Endodermal cell (in vitro differentiated cells): ENCODE measurements around the gene MARK1. TPM values are rescaled to one million over a fixed set of nuclear protein-coding genes. Genes with fewer than 3 reads are reported as not detected.
A peak's percentile ranks its signal among the peaks of the same experiment; 100 is the strongest.

Source experiments
- DNase-seq: peaks from one replicate; pipeline ENCODE4 v3.0.0-alpha.2; 2017
- H3K27ac ChIP-seq: 2 replicates; pipeline ENCODE4 v1.5.1; 2013; ENCODE audit warnings: mild to moderate bottlenecking, low read depth, low read length, moderate library complexity
- H3K27me3 ChIP-seq: 2 replicates; pipeline ENCODE4 v1.6.1; 2013; ENCODE audit warnings: mild to moderate bottlenecking, low read length, moderate library complexity; ENCODE audit not compliant: insufficient read depth, control insufficient read depth, poor library complexity, severe bottlenecking
- H3K36me3 ChIP-seq: 2 replicates; pipeline ENCODE4 v1.7.0; 2013; ENCODE audit warnings: mild to moderate bottlenecking, low read length, moderate library complexity; ENCODE audit not compliant: control insufficient read depth, insufficient read depth
- H3K4me1 ChIP-seq: one replicate; pipeline ENCODE4 v1.7.0; 2013; ENCODE audit warnings: low read length; ENCODE audit not compliant: control insufficient read depth, insufficient read depth
- H3K4me3 ChIP-seq: 2 replicates; pipeline ENCODE4 v1.5.1; 2013; ENCODE audit warnings: mild to moderate bottlenecking, low read length, moderate library complexity
- H3K9ac ChIP-seq: 2 replicates; pipeline ENCODE4 v1.6.1; 2013; ENCODE audit warnings: mild to moderate bottlenecking, low read length, moderate library complexity; ENCODE audit not compliant: poor library complexity, severe bottlenecking; ENCODE audit errors: extremely low read depth
- H3K9me3 ChIP-seq: 2 replicates; pipeline ENCODE4 v1.6.1; 2013; ENCODE audit warnings: mild to moderate bottlenecking, low read length, moderate library complexity; ENCODE audit not compliant: control insufficient read depth
- H3K27ac Mint-ChIP-seq: 2 replicates; pipeline ENCODE4 v1.8.0; 2020; ENCODE audit warnings: mixed read lengths
- H3K27me3 Mint-ChIP-seq: 2 replicates; pipeline ENCODE4 v1.8.0; 2021; ENCODE audit warnings: mild to moderate bottlenecking, mixed read lengths; ENCODE audit not compliant: insufficient read depth
- H3K36me3 Mint-ChIP-seq: 2 replicates; pipeline ENCODE4 v1.8.0; 2020; ENCODE audit warnings: low read depth, mixed read lengths
- H3K4me1 Mint-ChIP-seq: 2 replicates; pipeline ENCODE4 v1.8.0; 2020; ENCODE audit warnings: mixed read lengths
- H3K4me3 Mint-ChIP-seq: 2 replicates; pipeline ENCODE4 v1.8.0; 2020; ENCODE audit warnings: mild to moderate bottlenecking, moderate library complexity, mixed read lengths
- H3K9me3 Mint-ChIP-seq: 2 replicates; pipeline ENCODE4 v1.8.0; 2020; ENCODE audit warnings: mild to moderate bottlenecking, mixed read lengths
- WGBS, 2 experiments: methylation state at CpG; one replicate each; pipeline versions ENCODE4 v1.1.5 to v1.1.7; 2013; ENCODE audit warnings: missing lambda C conversion rate in 2 of 2, mixed read lengths in 1 of 2; ENCODE audit not compliant: insufficient coverage in 1 of 2, insufficient read length in 1 of 2; 5-methylcytosine and 5-hydroxymethylcytosine counted together
- total RNA-seq, 2 donors: library from RNA; stranded (reverse); fragmentation: NEBNext Ultra II Directional in 1 of 2; extraction: Animal tissue kit (Norgen Biotek cat#: 25700) in 1 of 2; gene quantifications; 2 replicates in 1 of 2; 3 replicates in 1 of 2; pipeline ENCODE4 v1.2.1, GENCODE V29; 2021
- TF ChIP-seq, protein P1 (sequence below): fragments of 200-600 bp; sonication (generic); conservative IDR thresholded peaks from 2 replicates; pipeline ENCODE4 v1.5.0; 2021; ENCODE audit warnings: antibody characterized with exemption, mild to moderate bottlenecking

The MARK1 gene
- total RNA-seq, 2 donors from 2014 or later = 8.8 to 12.6 TPM

DNA sequence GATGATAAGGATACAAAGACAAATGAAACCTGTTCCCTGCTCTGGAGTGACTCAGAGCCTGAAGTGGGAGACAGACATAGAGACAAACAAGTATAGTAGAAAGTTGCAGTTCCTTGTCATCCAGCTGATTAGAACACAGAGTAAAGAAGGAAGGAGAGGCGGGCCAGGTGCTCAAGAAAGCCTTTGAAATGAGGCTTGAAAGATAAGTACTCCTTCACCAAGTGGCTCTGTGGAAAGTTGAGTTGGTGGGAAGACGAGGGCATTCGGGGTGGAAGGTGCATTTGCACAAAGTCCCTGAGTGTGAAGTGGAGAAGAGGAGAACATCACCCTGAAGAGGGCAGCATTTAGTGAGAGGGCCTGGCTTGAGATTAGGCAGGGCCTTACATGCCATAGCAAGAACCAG lies 17.0 kb downstream of the MARK1 start:
- Histone ChIP-seq H3K9me3 (no peaks in the 10 kb centered on the region), H3K9ac (no peak overlapping the region), H3K36me3 (no peaks in the 10 kb centered on the region), H3K27me3 (no peaks in the 10 kb centered on the region), H3K4me1 (no peaks in the 10 kb centered on the region), H3K27ac (no peak overlapping the region), H3K4me3 (no peak overlapping the region)
- 60 to 73% methylated on average over 1 to 3 of the region's 3 CpGs for WGBS, 2 experiments
- Mint-ChIP-seq H3K4me1 (peaks cover 13% of the 10 kb centered on the region), H3K27ac (peak overlapping the region; percentile 67), H3K9me3 (no peaks in the 10 kb centered on the region), H3K4me3 (no peak overlapping the region), H3K27me3 (no peaks in the 10 kb centered on the region), H3K36me3 (no peaks in the 10 kb centered on the region)
- TF ChIP-seq, protein P1, sequence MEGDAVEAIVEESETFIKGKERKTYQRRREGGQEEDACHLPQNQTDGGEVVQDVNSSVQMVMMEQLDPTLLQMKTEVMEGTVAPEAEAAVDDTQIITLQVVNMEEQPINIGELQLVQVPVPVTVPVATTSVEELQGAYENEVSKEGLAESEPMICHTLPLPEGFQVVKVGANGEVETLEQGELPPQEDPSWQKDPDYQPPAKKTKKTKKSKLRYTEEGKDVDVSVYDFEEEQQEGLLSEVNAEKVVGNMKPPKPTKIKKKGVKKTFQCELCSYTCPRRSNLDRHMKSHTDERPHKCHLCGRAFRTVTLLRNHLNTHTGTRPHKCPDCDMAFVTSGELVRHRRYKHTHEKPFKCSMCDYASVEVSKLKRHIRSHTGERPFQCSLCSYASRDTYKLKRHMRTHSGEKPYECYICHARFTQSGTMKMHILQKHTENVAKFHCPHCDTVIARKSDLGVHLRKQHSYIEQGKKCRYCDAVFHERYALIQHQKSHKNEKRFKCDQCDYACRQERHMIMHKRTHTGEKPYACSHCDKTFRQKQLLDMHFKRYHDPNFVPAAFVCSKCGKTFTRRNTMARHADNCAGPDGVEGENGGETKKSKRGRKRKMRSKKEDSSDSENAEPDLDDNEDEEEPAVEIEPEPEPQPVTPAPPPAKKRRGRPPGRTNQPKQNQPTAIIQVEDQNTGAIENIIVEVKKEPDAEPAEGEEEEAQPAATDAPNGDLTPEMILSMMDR = peak; percentile 72
- peak; percentile 80 for DNase-seq

DNA sequence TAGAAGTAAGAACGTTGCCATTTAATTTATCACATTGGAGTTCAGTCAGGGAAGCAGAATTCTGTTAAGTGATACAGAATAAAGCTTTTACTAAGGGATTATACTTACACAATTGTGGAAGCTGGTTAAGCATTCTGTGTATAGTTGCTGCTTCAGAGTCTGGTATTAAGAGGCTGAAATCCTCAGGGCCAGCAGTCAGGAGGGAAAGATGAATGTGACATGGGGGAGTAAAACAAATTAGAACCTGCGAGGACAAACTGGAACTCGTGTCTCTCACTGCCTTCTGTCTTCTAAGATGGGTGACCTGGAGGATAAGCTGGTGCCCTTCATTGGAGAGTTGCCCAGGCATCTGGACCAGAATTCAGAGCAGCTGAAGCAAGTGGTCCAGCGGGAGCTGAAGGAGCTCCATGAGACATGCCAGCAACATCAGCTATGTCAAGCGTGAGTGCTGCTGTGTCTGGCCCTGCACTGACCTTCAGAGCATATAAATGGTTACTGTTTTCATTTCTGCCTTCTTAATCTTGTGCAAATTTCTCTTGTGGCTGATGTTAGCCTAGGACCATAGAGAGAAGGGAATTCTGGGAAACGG lies 23.0 kb downstream of the MARK1 start:
- no peaks in the 10 kb centered on the region for H3K27me3 Mint-ChIP-seq
- 88 to 92% methylated on average over 6 of the region's 6 CpGs for WGBS, 2 experiments
- no peaks in the 10 kb centered on the region for H3K27me3 ChIP-seq
- TF ChIP-seq, protein P1 = no peak
- no peaks in the 10 kb centered on the region for H3K4me1 ChIP-seq
- no peaks in the 10 kb centered on the region for H3K36me3 ChIP-seq
- no peaks in the 10 kb centered on the region for H3K9me3 Mint-ChIP-seq
- no peak overlapping the region for H3K27ac Mint-ChIP-seq
- no peak overlapping the region for H3K27ac ChIP-seq
- DNase-seq = no peak
- H3K9ac ChIP-seq = no peak overlapping the region
- H3K4me1 Mint-ChIP-seq = no peaks in the 10 kb centered on the region
- H3K4me3 ChIP-seq = no peak overlapping the region
- no peak overlapping the region for H3K4me3 Mint-ChIP-seq
- H3K36me3 Mint-ChIP-seq = no peaks in the 10 kb centered on the region
- no peaks in the 10 kb centered on the region for H3K9me3 ChIP-seq

DNA sequence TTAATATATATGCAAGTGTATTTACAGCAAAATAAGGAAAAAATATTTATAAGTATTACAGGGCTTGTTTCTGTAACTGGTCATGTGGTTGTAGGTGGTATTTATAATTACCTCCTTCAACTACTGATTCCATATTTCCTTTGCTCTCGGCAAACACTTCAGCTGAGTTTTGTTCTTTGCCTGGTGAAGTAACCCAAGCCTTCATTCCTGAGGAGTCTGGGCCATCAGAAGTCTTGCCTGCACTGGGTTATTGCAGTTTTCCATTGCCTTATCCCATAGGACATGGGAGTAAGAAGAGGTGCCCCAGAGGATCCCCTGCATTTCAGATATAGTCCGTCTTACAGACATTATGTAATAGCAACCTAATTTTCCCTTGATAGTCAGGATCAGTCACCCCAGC lies 23.8 kb downstream of the MARK1 start:
- Histone ChIP-seq H3K4me1 (no peaks in the 10 kb centered on the region), H3K4me3 (no peak overlapping the region), H3K36me3 (no peaks in the 10 kb centered on the region), H3K27ac (no peak overlapping the region), H3K9ac (no peak overlapping the region), H3K27me3 (no peaks in the 10 kb centered on the region), H3K9me3 (no peaks in the 10 kb centered on the region)
- H3K27ac Mint-ChIP-seq = no peak overlapping the region
- TF ChIP-seq, protein P1 = no peak
- H3K36me3 Mint-ChIP-seq = no peaks in the 10 kb centered on the region
- H3K4me3 Mint-ChIP-seq = no peak overlapping the region
- DNase-seq = no peak
- H3K27me3 Mint-ChIP-seq = no peaks in the 10 kb centered on the region
- no peaks in the 10 kb centered on the region for H3K9me3 Mint-ChIP-seq
- H3K4me1 Mint-ChIP-seq = no peaks in the 10 kb centered on the region
- 95% methylated on average over 2 of the region's 2 CpGs; no CpG with 5 or more reads in 1 of the 2 experiments for WGBS, 2 experiments
